ENCODE results near the gene SSTR3.
"Not testable (repeated sequence)": the region's sequence is repeated elsewhere in the genome, so short reads cannot be mapped to it uniquely, and the experiment has no call there.

Gene SSTR3

GRCh38 chr22:37178350-37179125 lies 33.7 kb downstream of the SSTR3 start:
- no peak for DNase-seq

DNA sequence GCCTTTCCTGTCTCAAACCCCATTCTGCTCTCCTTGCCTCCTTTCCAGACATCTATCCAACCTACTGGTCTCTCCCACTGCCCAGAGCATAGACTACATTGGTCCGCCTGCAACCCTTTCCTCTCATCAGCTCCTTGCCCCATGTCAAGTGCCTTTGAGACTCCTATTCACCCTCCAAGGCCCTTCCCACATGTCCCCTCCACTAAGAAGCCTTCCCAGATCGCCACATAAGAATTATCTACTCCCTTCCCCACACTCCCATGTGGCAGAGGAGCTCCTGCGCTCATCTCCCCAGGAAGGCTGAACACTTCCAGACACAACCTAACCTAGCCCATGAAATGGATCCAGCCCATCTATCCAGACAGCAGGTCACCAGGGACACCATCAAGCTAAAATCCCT lies 34.5 kb downstream of the SSTR3 start:
- DNase-seq, result no peak

DNA sequence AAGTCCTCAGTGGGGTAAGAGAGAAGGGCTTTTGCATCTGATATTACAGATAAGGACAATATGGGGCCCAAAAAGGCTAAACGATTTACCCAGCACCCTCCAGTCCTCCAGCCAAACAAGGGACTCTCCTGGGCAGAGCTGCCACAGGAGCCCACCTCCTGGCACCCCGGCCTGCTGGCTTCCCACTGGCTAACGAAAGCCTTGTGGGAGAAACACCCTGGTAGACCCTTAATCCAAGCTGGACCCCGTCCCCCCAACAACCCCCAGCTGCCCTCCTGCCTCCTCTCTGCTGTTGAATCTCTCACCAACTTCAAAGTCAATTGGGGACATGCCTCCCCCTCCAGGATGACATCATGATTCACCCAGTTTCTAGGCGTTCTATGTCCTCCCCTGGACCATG lies 35.1 kb downstream of the SSTR3 start:
- DNase-seq, result no peak

- no peak for DNase-seq
Measured at GRCh38 chr22:37176464-37177061, 35.7 kb downstream of the SSTR3 start.

- no peak for DNase-seq
Measured at GRCh38 chr22:37175414-37176281, 36.6 kb downstream of the SSTR3 start.

- DNase-seq, result no peak
Measured at GRCh38 chr22:37174964-37175363, 37.3 kb downstream of the SSTR3 start.

- DNase-seq, result no peak
Measured at GRCh38 chr22:37173709-37174108, 38.6 kb downstream of the SSTR3 start.

DNA sequence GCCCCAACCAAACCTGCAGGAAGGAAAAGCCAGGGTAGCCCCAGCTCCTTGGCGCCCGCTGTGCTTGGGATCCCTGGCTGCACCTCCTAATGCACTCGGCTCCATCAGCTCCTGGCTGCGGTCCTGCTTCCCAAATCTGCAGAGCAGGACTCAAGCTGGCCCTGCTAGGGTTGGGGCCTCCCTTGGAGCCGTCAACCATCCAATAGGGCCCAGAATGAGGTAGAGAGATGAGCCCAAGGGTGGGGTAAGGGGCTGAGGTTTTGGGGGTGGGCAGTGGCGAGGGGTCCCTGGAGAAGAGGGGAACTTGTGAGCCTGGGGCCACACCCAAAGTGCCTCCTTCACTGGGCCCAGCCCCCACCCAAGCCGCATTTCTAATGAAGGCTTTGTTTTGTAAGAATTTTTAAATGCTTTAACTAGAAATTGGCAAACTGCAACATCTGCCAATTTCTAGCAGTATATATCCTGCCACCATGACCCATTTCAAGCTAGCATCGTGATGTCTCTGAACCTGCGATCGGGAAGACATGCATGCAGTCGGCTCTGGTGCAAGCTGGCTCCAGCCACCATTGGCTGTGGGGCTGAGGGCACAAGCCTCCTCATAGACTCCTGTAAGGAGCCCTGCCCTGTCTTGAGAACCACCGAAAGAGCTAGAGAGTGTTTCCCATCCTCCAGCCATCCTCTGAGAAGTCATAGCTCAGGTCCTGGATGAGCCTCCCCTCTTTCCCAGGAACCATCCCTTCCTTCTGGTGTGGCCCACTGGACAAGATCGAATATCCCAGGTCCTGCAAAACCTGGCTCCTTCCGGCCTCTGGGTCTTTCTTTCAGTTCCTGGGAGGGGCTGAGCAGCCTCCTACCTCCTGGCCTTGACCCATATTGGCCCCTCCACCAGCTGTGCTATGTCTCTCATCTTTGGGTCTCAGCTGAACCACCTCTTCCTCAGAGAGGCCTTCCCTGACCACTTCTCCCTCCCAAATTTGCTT lies 39.7 kb downstream of the SSTR3 start:
- DNase-seq, result no peak

DNA sequence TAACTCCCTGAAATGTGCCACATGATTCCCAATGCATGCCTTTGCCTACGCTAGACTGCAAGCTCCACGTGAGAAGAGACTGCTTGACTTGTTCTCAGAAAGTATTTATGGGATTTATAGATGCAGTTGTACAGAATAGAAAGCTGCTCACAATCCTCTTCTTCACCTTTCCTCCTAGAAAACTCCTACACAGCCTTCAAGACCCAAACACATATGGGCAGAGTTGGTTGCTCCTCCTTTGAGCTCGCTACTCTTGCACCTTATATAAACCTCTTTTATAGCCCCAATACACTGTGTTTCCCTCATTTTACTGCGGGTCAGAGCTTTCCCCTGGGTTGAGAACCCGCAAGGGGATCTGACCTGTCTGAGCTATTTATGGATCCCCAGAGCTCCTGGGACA lies 40.6 kb downstream of the SSTR3 start:
- no peak for DNase-seq

DNA sequence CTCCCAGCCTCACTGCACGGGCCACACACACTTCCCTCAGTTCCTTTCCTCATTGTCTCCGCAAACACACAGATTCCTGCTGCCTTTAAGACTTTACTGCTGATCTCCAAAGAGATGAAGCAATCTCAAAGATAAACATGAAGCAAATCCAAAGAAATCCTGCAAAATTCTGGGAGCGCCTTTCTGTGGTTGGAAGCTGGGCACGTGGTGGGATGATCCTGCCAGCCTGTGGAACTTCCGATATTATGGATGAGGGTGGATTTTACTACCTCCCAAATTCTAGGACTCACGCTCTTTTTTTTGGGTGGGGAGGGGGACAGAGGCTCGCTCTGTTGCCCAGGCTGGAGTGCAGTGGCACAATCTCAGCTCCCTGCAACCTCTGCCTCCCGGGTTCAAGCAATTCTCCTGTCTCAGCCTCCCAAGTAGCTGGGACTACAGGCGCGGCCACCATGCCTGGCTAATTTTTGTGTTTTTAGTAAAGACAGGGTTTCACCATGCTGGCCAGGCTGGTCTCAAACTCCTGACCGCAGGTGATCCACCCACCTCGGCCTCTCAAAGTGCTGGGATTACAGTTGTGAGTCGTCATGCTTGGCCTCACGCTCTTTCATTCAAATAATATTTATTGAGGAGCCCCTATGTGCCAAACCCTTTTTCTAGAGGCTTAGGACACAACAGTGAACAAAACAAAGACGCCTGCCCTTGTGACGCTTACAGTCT lies 41.4 kb downstream of the SSTR3 start:
- DNase-seq, result not testable (repeated sequence)

DNA sequence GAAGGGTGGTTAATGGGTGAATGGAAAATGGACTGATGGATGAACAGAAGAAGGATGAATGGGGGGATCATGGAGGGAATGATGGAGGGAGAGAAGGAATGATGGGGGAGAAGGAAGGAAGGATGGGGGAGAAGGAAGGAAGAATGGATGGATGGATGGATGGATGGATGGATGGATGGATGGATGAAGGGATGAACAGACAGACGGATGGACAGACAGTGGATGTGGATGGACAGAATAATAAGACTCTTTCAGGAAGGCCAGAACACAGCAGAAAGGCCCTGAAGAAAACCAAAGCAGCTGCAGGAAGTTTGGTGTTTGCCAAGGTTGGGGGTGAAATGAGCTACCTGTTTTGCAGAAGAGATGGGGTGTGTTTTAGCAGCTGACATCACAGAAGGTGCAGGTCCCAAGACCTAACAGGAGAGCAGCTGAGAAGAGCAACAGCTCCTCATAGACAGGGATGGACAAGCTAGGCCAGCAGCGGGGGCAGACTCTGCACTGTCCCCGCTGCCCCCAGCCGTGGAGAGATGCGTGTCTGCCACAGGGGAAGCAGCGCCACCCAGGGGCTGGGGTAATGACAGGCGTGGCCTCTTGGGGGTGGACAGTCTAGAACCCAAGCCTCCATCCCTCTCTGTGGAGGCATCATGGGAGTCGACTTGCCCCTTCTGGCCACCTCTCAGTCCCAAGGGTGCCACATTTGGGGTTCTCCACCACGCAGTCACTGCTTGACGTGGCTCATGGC lies 42.2 kb downstream of the SSTR3 start:
- no peak for DNase-seq

- DNase-seq, result no peak
Measured at GRCh38 chr22:37169406-37169805, 42.9 kb downstream of the SSTR3 start.

DNA sequence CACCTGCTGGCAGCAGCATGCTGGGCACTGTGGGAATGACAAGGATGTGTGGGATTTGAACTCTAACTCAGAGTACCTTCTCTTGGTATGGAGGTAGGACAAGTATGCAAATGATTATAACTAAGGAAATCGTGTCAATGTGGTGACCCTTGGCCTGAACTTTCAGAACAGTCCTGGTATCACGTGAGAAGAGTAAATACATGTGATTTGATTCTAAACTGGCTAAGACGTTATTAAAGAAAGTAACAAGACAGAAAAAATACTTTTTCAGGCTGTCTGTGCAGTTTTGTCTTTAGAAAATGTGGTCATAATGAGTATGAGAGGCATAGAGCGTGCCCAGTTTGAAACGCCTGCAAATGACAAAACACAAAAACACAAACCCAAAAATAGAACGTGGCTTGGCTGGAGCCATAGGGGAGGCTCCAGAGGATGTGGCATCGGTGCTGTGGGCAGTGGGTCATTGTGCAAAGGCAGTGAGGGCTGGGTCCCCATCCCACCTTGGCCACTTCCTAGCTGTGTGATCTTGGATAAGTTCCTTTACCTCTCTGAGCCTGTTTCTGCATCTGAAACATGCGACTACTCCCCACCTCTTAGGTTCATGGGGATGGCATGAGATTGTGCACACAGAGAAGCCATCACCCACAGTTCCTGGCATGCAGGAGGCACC lies 44.2 kb downstream of the SSTR3 start:
- DNase-seq, result no peak

- no peak for DNase-seq
Measured at GRCh38 chr22:37167176-37167980, 44.9 kb downstream of the SSTR3 start.

DNA sequence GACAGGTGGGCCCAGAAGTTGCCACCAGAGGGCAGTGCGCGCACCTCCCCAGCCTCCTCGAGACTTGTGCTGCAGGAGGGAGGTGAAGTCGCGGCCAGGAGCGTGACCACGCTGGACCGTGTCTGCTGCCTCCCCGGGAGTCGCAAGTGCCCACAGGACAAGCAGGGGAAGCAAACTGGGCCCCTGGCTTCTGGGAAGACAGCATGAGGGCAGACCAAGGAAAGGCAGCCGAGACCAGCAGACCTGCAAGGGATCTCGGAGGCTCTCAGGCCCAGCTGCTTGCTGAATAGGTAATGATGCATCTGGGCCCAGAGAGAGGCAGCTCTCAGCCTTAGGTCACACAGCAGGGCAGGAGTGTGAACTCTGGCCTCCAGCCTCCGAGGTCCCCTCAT lies 45.6 kb downstream of the SSTR3 start:
- peak in 1 of 2 experiments; percentile 50 for DNase-seq

DNA sequence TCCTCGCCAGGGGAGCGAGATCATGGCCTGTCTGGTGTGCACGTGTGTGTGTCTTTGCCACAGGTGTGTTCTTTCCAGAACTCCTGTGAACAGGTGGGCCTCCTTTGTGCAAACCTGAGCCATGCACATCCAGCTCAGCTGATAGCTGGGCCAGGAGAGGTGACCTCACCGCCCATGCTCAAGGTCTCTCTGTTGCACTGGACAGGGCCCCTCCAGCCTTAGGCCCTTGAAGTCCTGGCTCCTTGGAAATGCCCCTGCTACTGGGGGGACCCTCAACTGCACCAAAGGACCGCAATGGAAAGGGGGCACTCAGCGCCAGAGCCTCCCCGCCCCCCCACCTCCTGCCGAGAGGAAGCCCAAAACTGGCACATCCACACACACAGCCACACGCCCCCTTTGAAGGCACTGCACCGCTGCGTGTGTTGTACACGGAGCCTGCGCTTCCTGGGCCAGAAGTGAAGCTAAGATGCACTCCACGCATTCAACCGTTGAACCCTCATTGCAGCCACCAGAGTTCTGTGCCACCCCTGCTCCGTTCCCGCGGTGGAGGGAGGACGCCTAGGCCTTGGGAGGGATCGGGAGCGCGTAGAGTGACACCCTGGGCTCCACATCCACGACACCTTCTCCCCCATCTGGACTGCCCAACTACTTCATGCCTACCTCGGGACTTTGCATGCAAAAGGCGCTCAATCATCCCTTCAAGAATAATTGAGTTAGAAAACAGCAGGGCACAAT lies 46.2 kb downstream of the SSTR3 start:
- no peak for DNase-seq

GRCh38 chr22:37165066-37165465 lies 47.2 kb downstream of the SSTR3 start:
- DNase-seq, result no peak

- DNase-seq, result no peak
Measured at GRCh38 chr22:37164505-37164887, 47.8 kb downstream of the SSTR3 start.

Measured in SW 1271 (cell line).